K562 (cell line): ENCODE measurements around the gene GBF1. TPM values are rescaled to one million over a fixed set of nuclear protein-coding genes. Genes with fewer than 3 reads are reported as not detected.

Experiments used
- ATAC-seq: fragments of 200-7000 bp; cut with Tn5 transposase; 3 replicates; pipeline ENCODE4 v1.9.1; 2020; ENCODE audit warnings: moderate library complexity
- BruUV-seq: library from RNA; stranded (reverse); fragments of 400-500 nt; replicated peaks from 2 replicates; lab custom pipeline; 2021; lab: Mats Ljungman, UMichigan
- CTCF ChIA-PET: fragments of 300-600 bp; formaldehyde crosslinking; extraction: SDS; loops from one replicate; lab custom pipeline; 2021; ENCODE audit warnings: low intra/inter-chr PET ratio; lab: Yijun Ruan, JAX
- POLR2A ChIA-PET: fragments of 300-600, 350-650 bp; sonication (Branson Sonifier 250); formaldehyde crosslinking; extraction: SDS; loops from one replicate; lab custom pipeline; 2021; ENCODE audit warnings: antibody characterized with exemption, inconsistent platforms; lab: Yijun Ruan, JAX
- DNase-seq, 4 experiments: peaks; one replicate each; pipeline versions ENCODE4 v3.0.0 to v3.0.0-alpha.2; 2011 to 2018; ENCODE audit warnings: low spot score in 3 of 4, mixed read lengths in 3 of 4; ENCODE audit errors: extremely low read depth in 1 of 4
- FAIRE-seq: peaks from 2 replicates; lab custom pipeline; 2011; peaks lifted over from hg19 to GRCh38; lab: Jason Lieb, UNC
- H2AFZ ChIP-seq: 2 replicates; pipeline ENCODE4 v1.6.0; 2011; ENCODE audit warnings: low read depth, low read length, control low read depth, inconsistent platforms
- H3K27ac ChIP-seq: fragments of 200-600 bp; 3 replicates; pipeline ENCODE4 v1.8.0; 2011; ENCODE audit warnings: low read depth, mild to moderate bottlenecking, control low read depth, inconsistent platforms, low read length, moderate library complexity, mixed read lengths; ENCODE audit errors: extremely low read depth
- H3K27me3 ChIP-seq, 2 experiments: fragments of 300-600 bp in 1 of 2; 2 replicates in 1 of 2; 3 replicates in 1 of 2; pipeline versions ENCODE4 v1.6.0 to v1.8.0; 2011; ENCODE audit warnings: inconsistent platforms in 2 of 2, low read length in 2 of 2, mild to moderate bottlenecking in 1 of 2, mixed read lengths in 1 of 2, moderate library complexity in 1 of 2; ENCODE audit not compliant: control insufficient read depth in 2 of 2, insufficient read depth in 2 of 2
- H3K36me3 ChIP-seq: fragments of 300-600 bp; 3 replicates; pipeline ENCODE4 v1.8.0; 2011; ENCODE audit warnings: mild to moderate bottlenecking, low read length, inconsistent platforms; ENCODE audit not compliant: control insufficient read depth, insufficient read depth
- H3K4me1 ChIP-seq, 2 experiments: fragments of 200-600 bp in 1 of 2; replicated peaks in 1 of 2; 2 replicates in 1 of 2; 3 replicates in 1 of 2; pipeline versions ENCODE4 v1.5.1 to v1.8.0; 2011; ENCODE audit warnings: inconsistent platforms in 2 of 2, low read length in 2 of 2, mild to moderate bottlenecking in 1 of 2, mixed read lengths in 1 of 2, moderate library complexity in 1 of 2; ENCODE audit not compliant: control insufficient read depth in 2 of 2, insufficient read depth in 2 of 2
- H3K4me2 ChIP-seq: 2 replicates; pipeline ENCODE4 v1.6.1; 2011; ENCODE audit warnings: low read length, control low read depth, inconsistent platforms, mixed read lengths; ENCODE audit not compliant: insufficient read depth
- H3K4me3 ChIP-seq: fragments of 200-600 bp; sonication (generic), shearing (Covaris generic); 2 replicates; pipeline ENCODE4 v1.5.1; 2016; ENCODE audit warnings: control low read depth, inconsistent platforms
- H3K79me2 ChIP-seq: fragments of 200-600 bp; 3 replicates; pipeline ENCODE4 v1.8.0; 2011; ENCODE audit warnings: low read length, inconsistent platforms; ENCODE audit not compliant: control insufficient read depth, insufficient read depth
- H3K9ac ChIP-seq, 2 experiments: 2 replicates each; pipeline versions ENCODE4 v1.6.0 to v1.6.1; 2011; ENCODE audit warnings: low read depth in 2 of 2, low read length in 2 of 2, control low read depth in 1 of 2, inconsistent platforms in 1 of 2, mild to moderate bottlenecking in 1 of 2, mixed read lengths in 1 of 2; ENCODE audit not compliant: insufficient read depth in 1 of 2
- H3K9me1 ChIP-seq: one replicate; pipeline ENCODE4 v1.6.0; 2011; ENCODE audit warnings: inconsistent platforms, mild to moderate bottlenecking, low read length, moderate library complexity; ENCODE audit not compliant: control insufficient read depth, insufficient read depth
- H3K9me3 ChIP-seq: replicated peaks from 2 replicates; pipeline ENCODE4 v1.5.1; 2011; ENCODE audit warnings: low read depth, low read length, inconsistent platforms; ENCODE audit not compliant: control insufficient read depth, insufficient read depth
- H4K20me1 ChIP-seq: replicated peaks from 2 replicates; pipeline ENCODE4 v1.6.1; 2011; ENCODE audit warnings: low read length, inconsistent platforms, mixed read lengths; ENCODE audit not compliant: control insufficient read depth, insufficient read depth
- AFF4 ChIP-seq: sonication (generic); formaldehyde crosslinking; IDR thresholded peaks from 2 replicates; pipeline ENCODE4 v1.8.0; 2023; ENCODE audit warnings: mild to moderate bottlenecking, missing genetic modification reagents
- E2F6 ChIP-seq, 2 experiments: IDR thresholded peaks; 2 replicates each; pipeline ENCODE4 v1.6.1; 2011; ENCODE audit warnings: borderline replicate concordance in 1 of 2, control low read depth in 1 of 2, low read depth in 1 of 2, low read length in 1 of 2, mild to moderate bottlenecking in 1 of 2, mixed read lengths in 1 of 2, moderate library complexity in 1 of 2; ENCODE audit not compliant: insufficient read depth in 1 of 2, insufficient read length in 1 of 2, poor library complexity in 1 of 2, severe bottlenecking in 1 of 2; ENCODE audit errors: extremely low read depth in 1 of 2
- ELF4 ChIP-seq: fragments of 450-650 bp; formaldehyde crosslinking; IDR thresholded peaks from 2 replicates; pipeline ENCODE4 v1.4.0; 2022; ENCODE audit warnings: missing genetic modification characterization
- FOXJ3 ChIP-seq: sonication (generic); formaldehyde crosslinking; IDR thresholded peaks from 2 replicates; pipeline ENCODE4 v1.4.0; 2020; ENCODE audit warnings: mild to moderate bottlenecking, missing genetic modification reagents
- FOXP4 ChIP-seq: sonication (generic); formaldehyde crosslinking; IDR thresholded peaks from 2 replicates; pipeline ENCODE4 v1.8.0; 2022; ENCODE audit warnings: mild to moderate bottlenecking, missing genetic modification reagents, borderline replicate concordance
- KAT7 ChIP-seq: sonication (generic); formaldehyde crosslinking; IDR thresholded peaks from 2 replicates; pipeline ENCODE4 v1.8.0; 2022; ENCODE audit warnings: missing genetic modification reagents, mild to moderate bottlenecking, borderline replicate concordance
- MBD2 ChIP-seq: sonication (generic); IDR thresholded peaks from 2 replicates; pipeline ENCODE4 v1.6.1; 2016; ENCODE audit warnings: low read depth, borderline replicate concordance
- MEIS2 ChIP-seq: fragments of 450-650 bp; IDR thresholded peaks from 2 replicates; pipeline ENCODE4 v1.6.1; 2014; ENCODE audit warnings: mild to moderate bottlenecking; ENCODE audit not compliant: partially characterized antibody
- NRF1 ChIP-seq, 2 experiments: fragments of 450-650 bp; IDR thresholded peaks in 1 of 2; conservative IDR thresholded peaks in 1 of 2; 2 replicates each; pipeline ENCODE4 v1.6.1; 2014; ENCODE audit warnings: mild to moderate bottlenecking in 2 of 2
- RBM14 ChIP-seq: fragments of 200-400 bp; formaldehyde crosslinking; IDR thresholded peaks from 2 replicates; pipeline ENCODE4 v1.6.1; 2018; ENCODE audit warnings: low read depth, mild to moderate bottlenecking, low read length, moderate library complexity, borderline replicate concordance; ENCODE audit not compliant: insufficient read depth
- WHSC1 ChIP-seq: IDR thresholded peaks from one replicate; pipeline ENCODE4 v1.6.1; 2012; ENCODE audit warnings: low read length, control low read depth, inconsistent platforms
- ZBED1 ChIP-seq: IDR thresholded peaks from 2 replicates; pipeline ENCODE4 v1.6.1; 2014
- ZFPM2 ChIP-seq: fragments of 250-450 bp; sonication (Bioruptor Pico); IDR thresholded peaks from 2 replicates; pipeline ENCODE4 v1.5.1; 2022; ENCODE audit warnings: mild to moderate bottlenecking
- ZNF507 ChIP-seq: conservative IDR thresholded peaks from 2 replicates; pipeline ENCODE4 v1.6.1; 2017; ENCODE audit warnings: missing genetic modification characterization, missing compliant biosample characterization
- WGBS: fragments of 100-300 bp; shearing (Covaris generic); methylation state at CpG from one replicate; pipeline ENCODE4 v1.1.6; 2016; ENCODE audit warnings: low coverage, mixed read lengths; ENCODE audit not compliant: insufficient coverage; ENCODE audit errors: missing lambda C conversion rate; 5-methylcytosine and 5-hydroxymethylcytosine counted together
- in situ Hi-C: fragments of 300-500 bp; cut with MboI; formaldehyde crosslinking; loops from 4 replicates; pipeline ENCODE4 v1.15.0; 2018; ENCODE audit warnings: inconsistent platforms, mixed read lengths
- intact Hi-C: fragments of 100-400 bp; cut with micrococcal nuclease; formaldehyde crosslinking; loops from 2 replicates; pipeline ENCODE4 v1.14.2; 2022
- polyA plus RNA-seq, 8 experiments: library from polyadenylated mRNA; depleted of rRNA in 4 of 8; stranded (reverse) in 5 of 8; unstranded in 3 of 8; fragments of >200 nt; fragmentation: Nextera tagmentation in 2 of 8; fragmentation: Illumina TruSeq in 1 of 8; extraction: Ambion mirVana in 2 of 8; extraction: Trizol in 1 of 8; gene quantifications; 2 replicates each; pipeline versions ENCODE4 v1.2.1 to v1.2.3, GENCODE V29; 2011 to 2014; ENCODE audit warnings: inconsistent platforms in 1 of 8, missing spikeins in 1 of 8
- total RNA-seq, 7 experiments: library from RNA; depleted of rRNA in 6 of 7; stranded (reverse); fragments of >200 nt in 6 of 7; fragmentation: Illumina TruSeq in 2 of 7; extraction: Trizol in 2 of 7; gene quantifications; 2 replicates each; pipeline versions ENCODE4 v1.2.1 to v1.2.3, GENCODE V29; 2011 to 2021; ENCODE audit warnings: low replicate concordance in 1 of 7

The GBF1 gene
- total and polyA plus RNA-seq, 9 of the 15 experiments (the other 6 are each of a cell fraction or from before 2014, with no cell fraction given), result 0.69 to 28.0 (median 10.3) TPM

- intact Hi-C loops, result no loop called here
- TSS peak; percentile 57 for BruUV-seq
- FAIRE-seq (no peak), DNase-seq (peak; percentile 25 to 59 (median 34)), ATAC-seq (peak; percentile 23)
- Histone ChIP-seq H3K9me3 (no peaks in the 10 kb centered on the region), H2AFZ (peak overlapping the region; percentile 67), H3K4me2 (peak overlapping the region; percentile 96), H3K4me3 (peak overlapping the region; percentile 55), H3K27me3 (no peaks in the 10 kb centered on the region), H3K27ac (peak overlapping the region; percentile 82), H3K9ac (peak overlapping the region; percentile 85 to 98), H3K79me2 (peaks cover 29% of the 10 kb centered on the region), H3K9me1 (no peaks in the 10 kb centered on the region), H3K4me1 (peaks cover 23 to 31% of the 10 kb centered on the region in 2 experiments), H4K20me1 (peaks cover under 1% of the 10 kb centered on the region; the same call in 1 of the 2 replicates), H3K36me3 (peaks cover 6% of the 10 kb centered on the region; the same call in 2 of the 3 replicates)
- ChIA-PET CTCF (interaction anchor here (0.6 kb wide), 1 partner anchor 48 kb away, joined by 3 read pairs; no protein-coding TSS in a partner anchor), POLR2A (interaction anchor here (0.8 to 2.1 kb wide), 8 partner anchors 8 to 30 kb away, joined by 4 to 11 read pairs (median 6); partner anchors contain the start of genes C10orf95 and FBXL15)
- in situ Hi-C loops, result loop anchor here (25.0 kb wide), 1 partner anchor 594 kb away; the partner anchor contains the start of gene KCNIP2
- 8% methylated on average over 3 of the region's 4 CpGs for WGBS
- no peak for TF ChIP-seq KAT7 (CRISPR knock-in tag)
- peak; percentile 43 to 54 for TF ChIP-seq E2F6 (IDR thresholded peaks at IDR 0.05; ENCODE audit: borderline replicate concordance in 1 of 2, extremely low read depth in 1 of 2, insufficient read depth in 1 of 2, insufficient read length in 1 of 2, low read depth in 1 of 2, low read length in 1 of 2, poor library complexity in 1 of 2, severe bottlenecking in 1 of 2)
- TF ChIP-seq ELF4 (CRISPR knock-in tag), result no peak
- TF ChIP-seq NRF1 (conservative IDR thresholded peaks at IDR 0.05 in 1 of 2, IDR thresholded peaks at IDR 0.05 in 1 of 2), result no peak
- no peak for TF ChIP-seq FOXP4 (CRISPR knock-in tag)
- no peak for TF ChIP-seq RBM14
- TF ChIP-seq AFF4 (CRISPR knock-in tag), result no peak
- TF ChIP-seq ZBED1, result no peak
- TF ChIP-seq MBD2, result no peak
- no peak for TF ChIP-seq FOXJ3
- no peak for TF ChIP-seq ZFPM2 (CRISPR knock-in tag)
- no peak for TF ChIP-seq WHSC1
- no peak for TF ChIP-seq MEIS2
- TF ChIP-seq ZNF507 (tag), result no peak
These were observed 186.3 kb downstream of the GBF1 start for GRCh38 chr10:102431452-102432124.
